HG02840 (cell line): ENCODE data around the gene OR9G1.
"Not testable (repeated sequence)": the region's sequence is repeated elsewhere in the genome, so short reads cannot be mapped to it uniquely, and the experiment has no call there.

Experiments used
- ATAC-seq: cut with Tn5 transposase; IDR thresholded peaks from one replicate; pipeline ENCODE4 v1.9.1; 2021; ENCODE audit warnings: mild to moderate bottlenecking, moderate library complexity, moderate number of reproducible peaks; ENCODE audit not compliant: unreplicated experiment, low FRiP score

OR9G1 gene

DNA sequence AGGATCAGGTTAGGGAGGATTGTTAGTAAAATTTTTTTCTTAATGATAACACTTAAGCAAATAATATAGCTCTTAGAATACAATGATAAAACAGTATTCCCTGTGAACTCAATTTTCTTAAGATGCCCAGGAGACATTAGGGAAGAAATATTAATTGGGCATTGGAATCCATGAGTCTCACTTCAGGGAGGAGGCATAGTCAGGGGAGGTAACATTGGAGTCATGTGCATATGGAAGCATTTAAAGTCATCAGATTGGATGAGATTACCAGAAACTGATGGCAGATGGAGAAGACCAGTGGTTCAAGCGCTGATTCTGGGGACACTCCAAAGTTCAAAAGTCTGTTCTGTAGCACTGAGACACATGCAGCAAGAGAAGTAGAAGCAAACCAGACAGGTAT is at the start of gene OR9G1:
Gene OR9G1 (plus strand): TSS at position 301 of the 400 bp plus-strand sequence. CDS start 1,293 bp downstream, outside the sequence.
- no peak for ATAC-seq

DNA sequence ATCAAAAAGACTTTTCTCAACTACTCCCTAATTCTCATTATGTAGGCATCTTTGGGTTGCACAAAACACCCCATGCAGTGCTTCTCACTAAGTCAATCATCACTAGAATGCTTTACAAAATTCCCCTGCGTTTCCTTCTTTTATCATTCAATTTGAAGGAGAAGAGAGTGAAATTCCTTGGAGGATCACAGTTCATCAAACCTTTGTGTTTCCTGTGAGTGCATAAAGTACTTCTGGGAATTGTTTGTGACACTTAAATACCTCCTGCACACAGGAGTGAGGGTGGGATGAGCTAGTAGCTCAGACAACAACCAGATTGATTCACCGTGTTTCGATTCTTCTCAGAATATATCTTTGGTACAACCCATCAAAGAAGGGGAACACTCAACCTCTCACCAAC is 39.1 kb upstream of the OR9G1 start:
- no peak for ATAC-seq

DNA sequence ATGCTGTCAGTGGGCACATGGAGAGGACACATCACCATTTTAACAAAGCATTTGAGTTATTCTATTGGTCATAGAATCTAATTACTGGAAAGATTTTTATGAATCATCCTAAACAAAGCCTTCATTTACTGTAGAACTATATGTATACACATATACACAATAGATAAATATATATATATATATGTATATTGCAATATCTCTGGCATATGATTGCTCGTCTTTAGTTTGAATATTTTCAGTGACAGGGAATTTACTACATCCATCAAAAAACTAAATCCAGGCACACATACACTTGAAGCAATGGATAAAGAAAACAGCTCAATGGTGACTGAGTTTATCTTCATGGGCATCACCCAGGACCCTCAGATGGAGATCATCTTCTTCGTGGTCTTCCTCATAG is 35.5 kb upstream of the OR9G1 start, which contains the start of gene OR5AR1:
Gene OR5AR1 (plus strand): TSS at position 301 of the 400 bp plus-strand sequence. CDS start 0 bp downstream, at position 301.
- no peak for ATAC-seq

GRCh38 chr11:56670984-56671383 is 27.9 kb upstream of the OR9G1 start:
- no peak for ATAC-seq

GRCh38 chr11:56688554-56689100 is 10.3 kb upstream of the OR9G1 start:
- no peak for ATAC-seq

DNA sequence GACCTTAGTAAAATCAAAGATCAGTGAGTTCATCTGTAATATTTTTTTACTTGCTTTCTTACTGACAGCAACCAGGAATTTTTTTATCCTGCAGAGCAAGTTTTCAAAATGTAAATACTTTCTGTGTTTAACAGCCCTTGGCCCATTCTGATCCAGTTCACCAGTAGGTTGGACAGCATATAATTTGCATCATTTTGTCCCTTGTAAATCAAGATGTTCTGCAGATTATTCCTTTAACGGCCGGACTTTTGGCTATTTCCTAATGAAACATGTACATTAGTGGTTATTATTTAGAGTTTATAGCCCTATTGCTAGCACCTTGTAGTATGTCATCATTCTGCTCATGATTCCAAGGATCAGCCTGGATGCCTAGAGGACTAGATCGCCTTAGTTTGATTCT is 7.7 kb upstream of the OR9G1 start:
- ATAC-seq, result not testable (repeated sequence)

DNA sequence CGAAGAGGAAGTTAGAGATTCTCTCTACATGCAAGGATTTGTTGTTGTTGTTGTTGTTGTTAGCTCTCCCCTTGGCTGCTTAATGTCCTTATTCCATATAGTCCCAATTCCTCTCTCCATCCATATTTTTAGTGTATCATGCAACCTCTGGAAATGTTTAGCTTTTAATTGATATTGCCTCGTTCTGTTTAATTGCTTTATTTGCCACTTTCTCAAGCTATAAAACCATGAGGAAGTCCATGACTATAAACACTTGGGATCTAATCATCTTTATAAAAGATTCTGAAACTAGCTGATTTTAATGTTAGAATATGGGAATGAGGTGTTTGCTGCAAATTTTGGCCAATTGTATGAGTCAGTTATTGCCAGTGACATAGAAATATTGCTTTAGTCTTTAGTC is 5.5 kb upstream of the OR9G1 start:
- no peak for ATAC-seq

DNA sequence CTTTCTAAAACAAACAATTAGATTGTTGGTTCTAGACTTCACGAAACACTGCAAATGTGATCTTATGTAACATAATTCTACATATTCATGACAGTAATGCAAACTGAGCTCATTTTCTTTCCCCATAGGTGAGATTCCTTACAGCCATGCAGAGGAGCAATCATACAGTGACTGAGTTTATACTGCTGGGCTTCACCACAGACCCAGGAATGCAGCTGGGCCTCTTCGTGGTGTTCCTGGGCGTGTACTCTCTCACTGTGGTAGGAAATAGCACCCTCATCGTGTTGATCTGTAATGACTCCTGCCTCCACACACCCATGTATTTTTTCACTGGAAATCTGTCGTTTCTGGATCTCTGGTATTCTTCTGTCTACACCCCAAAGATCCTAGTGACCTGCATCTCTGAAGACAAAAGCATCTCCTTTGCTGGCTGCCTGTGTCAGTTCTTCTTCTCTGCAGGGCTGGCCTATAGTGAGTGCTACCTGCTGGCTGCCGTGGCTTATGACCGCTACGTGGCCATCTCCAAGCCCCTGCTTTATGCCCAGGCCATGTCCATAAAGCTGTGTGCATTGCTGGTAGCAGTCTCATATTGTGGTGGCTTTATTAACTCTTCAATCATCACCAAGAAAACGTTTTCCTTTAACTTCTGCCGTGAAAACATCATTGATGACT is 1.5 kb downstream of the OR9G1 start:
- no peak for ATAC-seq

GRCh38 chr11:56700914-56701485 is 2.1 kb downstream of the OR9G1 start:
- ATAC-seq, result no peak

DNA sequence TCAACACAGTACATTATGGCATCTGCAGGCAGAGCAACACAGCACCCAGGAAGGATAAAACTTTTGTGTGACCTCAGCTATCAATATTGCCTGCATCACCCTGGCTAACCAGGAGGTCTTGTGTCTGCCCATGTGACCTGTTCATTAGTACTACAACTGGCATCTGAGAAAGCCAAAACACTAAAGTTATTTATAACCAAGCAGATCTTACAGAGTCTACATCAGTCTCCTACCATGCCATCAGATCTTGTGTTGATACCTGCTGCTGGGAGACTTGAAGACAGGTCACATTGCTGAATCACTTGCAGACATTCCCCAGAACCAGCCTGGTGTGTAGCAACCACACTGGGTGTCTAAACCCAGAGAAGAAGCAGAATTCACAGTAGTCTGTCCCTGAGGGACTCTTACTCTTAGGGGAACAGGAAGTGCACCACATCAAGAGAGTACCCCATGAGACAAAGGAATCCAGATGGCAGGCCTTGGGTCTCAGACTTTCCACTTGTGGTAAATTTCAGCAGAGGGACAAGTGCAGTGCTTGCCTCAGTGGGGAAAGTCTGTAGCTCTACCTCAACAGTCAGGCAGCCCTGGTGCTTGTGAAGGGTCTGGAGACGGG is 7.0 kb downstream of the OR9G1 start:
- ATAC-seq, result no peak

- ATAC-seq, result no peak
These were observed 7.6 kb downstream of the OR9G1 start for GRCh38 chr11:56706486-56706885.

DNA sequence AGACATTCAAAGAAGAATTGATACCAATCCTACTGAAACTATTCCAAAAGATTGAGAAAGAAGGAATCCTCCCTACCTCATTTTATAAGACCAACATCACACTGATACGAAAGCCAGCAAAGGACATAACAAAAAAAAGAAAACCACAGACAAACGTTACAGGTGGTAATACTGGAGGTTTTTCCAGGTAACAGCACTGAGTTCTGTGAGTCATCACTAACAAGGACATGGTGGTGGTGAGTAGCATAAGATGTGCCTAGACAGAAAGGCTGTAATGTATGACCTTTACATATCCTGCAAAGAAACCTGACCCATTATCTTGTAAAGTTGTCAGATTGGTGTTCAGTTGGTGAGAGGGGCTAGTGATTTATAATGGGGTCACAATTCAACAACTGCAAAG is 15.3 kb downstream of the OR9G1 start:
- no peak for ATAC-seq

- no peak for ATAC-seq
These were observed 17.5 kb downstream of the OR9G1 start for GRCh38 chr11:56716379-56716854.

DNA sequence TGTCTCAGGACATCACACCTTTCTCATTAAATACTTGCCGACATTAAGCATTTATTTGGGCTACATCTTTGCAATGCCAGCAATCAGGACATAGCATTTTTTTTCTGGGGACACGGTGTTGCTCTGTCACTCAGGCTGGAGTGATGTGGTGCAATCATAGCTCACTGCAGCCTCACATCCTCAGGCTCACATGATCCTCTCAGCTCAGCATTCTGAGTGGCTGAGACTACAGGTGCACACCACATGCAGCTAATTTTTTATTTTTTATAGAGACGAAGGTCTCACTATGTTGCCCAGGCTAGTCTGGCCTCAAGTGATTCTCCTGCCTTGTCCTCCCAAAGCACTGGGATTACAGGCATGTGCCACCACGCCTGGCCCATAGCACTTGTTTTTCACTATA is 21.6 kb downstream of the OR9G1 start:
- ATAC-seq, result no peak

DNA sequence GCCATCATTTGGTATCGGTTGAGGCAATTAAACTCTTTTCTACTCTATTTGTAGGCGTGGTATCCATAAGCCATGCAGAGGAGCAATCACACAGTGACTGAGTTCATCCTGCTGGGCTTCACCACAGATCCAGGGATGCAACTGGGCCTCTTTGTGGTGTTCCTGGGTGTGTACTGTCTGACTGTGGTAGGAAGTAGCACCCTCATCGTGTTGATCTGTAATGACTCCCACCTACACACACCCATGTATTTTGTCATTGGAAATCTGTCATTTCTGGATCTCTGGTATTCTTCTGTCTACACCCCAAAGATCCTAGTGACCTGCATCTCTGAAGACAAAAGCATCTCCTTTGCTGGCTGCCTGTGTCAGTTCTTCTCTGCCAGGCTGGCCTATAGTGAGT is 41.2 kb downstream of the OR9G1 start:
- no peak for ATAC-seq

GRCh38 chr11:56740886-56741285 is 42.0 kb downstream of the OR9G1 start:
- ATAC-seq, result no peak

GRCh38 chr11:56748597-56748996 is 49.7 kb downstream of the OR9G1 start, which contains the start of gene OR9G4:
Gene OR9G4 (minus strand): TSS chr11:56748697. CDS start chr11:56743766, 4,931 bp downstream.
- no peak for ATAC-seq

GRCh38 chr11:56750190-56750589 is 51.3 kb downstream of the OR9G1 start:
- ATAC-seq, result no peak

DNA sequence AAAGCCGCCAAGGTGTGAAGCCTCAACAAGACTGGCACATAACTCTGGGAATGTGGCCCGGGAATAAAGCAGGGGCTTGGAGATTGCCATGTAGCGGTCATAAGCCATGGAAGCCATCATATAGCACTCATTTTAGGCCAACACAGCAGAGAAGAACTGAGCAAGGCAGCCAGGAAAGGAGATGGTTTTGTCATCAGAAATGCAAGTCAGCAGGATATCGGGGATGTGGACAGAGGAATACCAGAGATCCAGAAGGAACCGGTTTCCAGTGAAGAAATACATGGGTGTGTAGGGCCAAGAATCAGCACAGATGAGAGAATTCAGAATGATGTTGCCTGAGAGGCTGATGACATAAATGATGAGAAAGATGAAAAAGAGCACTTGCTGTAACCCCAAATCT is 52.6 kb downstream of the OR9G1 start:
- no peak for ATAC-seq
